Gastroesophageal sphincter (tissue), 4 donors: ENCODE data around the gene PHLDB2. TPM values are rescaled to one million over a fixed set of nuclear protein-coding genes. Genes with fewer than 3 reads are reported as not detected.

Source experiments
- ATAC-seq: fragments of 150-250 bp; one replicate; pipeline ENCODE4 v1.9.1; 2016; ENCODE audit warnings: mild to moderate bottlenecking, moderate library complexity
- H3K27ac ChIP-seq, 4 donors: fragments of 200-600 bp; sonication (generic) in 3 of 4; 1 replicate in 3 of 4; 2 replicates in 1 of 4; pipeline ENCODE4 v1.5.1; 2016 to 2019
- H3K27me3 ChIP-seq: fragments of 200-600 bp; sonication (generic); one replicate; pipeline ENCODE4 v1.5.1; 2019
- H3K36me3 ChIP-seq, 2 donors: fragments of 200-600 bp; sonication (generic); one replicate each; pipeline ENCODE4 v1.5.1; 2019; ENCODE audit warnings: control low read depth in 1 of 2
- H3K4me1 ChIP-seq, 3 donors: fragments of 200-600 bp; sonication (generic); 1 replicate in 2 of 3; 2 replicates in 1 of 3; pipeline ENCODE4 v1.5.1; 2016 to 2019; ENCODE audit warnings: control low read depth in 2 of 3
- H3K4me3 ChIP-seq, 2 donors: fragments of 200-600 bp; sonication (generic); one replicate each; pipeline ENCODE4 v1.5.1; 2019; ENCODE audit warnings: mild to moderate bottlenecking in 1 of 2, moderate library complexity in 1 of 2
- H3K9me3 ChIP-seq, 3 donors: fragments of 200-600 bp; sonication (generic); one replicate each; pipeline ENCODE4 v1.5.1; 2017 to 2019; ENCODE audit warnings: control low read depth in 2 of 3
- CTCF ChIP-seq, 4 experiments: fragments of 200-600 bp in 2 of 4; fragments of 450-650 bp in 2 of 4; sonication (generic) in 1 of 4; IDR thresholded peaks; one replicate each; pipeline ENCODE4 v1.5.1; 2017 to 2019; ENCODE audit warnings: antibody characterized with exemption in 4 of 4, mild to moderate bottlenecking in 2 of 4, moderate library complexity in 2 of 4
- EP300 ChIP-seq: sonication (generic); formaldehyde crosslinking; IDR thresholded peaks from one replicate; pipeline ENCODE4 v1.6.1; 2017; ENCODE audit warnings: antibody characterized with exemption, mild to moderate bottlenecking
- POLR2A ChIP-seq, 2 donors: fragments of 450-650 bp; IDR thresholded peaks; one replicate each; pipeline ENCODE4 v1.6.1; 2017; ENCODE audit warnings: antibody characterized with exemption in 2 of 2, mild to moderate bottlenecking in 2 of 2, moderate library complexity in 1 of 2
- POLR2AphosphoS5 ChIP-seq: sonication (generic); formaldehyde crosslinking; IDR thresholded peaks from one replicate; pipeline ENCODE4 v1.6.1; 2017; ENCODE audit warnings: antibody characterized with exemption
- WGBS, 2 donors: methylation state at CpG; one replicate each; pipeline ENCODE4 v1.1.5; 2018; ENCODE audit warnings: low coverage in 1 of 2; 5-methylcytosine and 5-hydroxymethylcytosine counted together
- total RNA-seq, 4 donors: library from RNA; depleted of rRNA; stranded (reverse); fragments of >200 nt; gene quantifications; one replicate each; pipeline ENCODE4 v1.1.0, GENCODE V29; 2016

Gene PHLDB2
- total RNA-seq, 4 donors from 2014 or later = 52.1 to 115 (median 77.4) TPM

GRCh38 chr3:111952086-111952485 is 93.0 kb downstream of the PHLDB2 start:
- no peak for TF ChIP-seq EP300
- no peak for TF ChIP-seq CTCF (IDR thresholded peaks at IDR 0.05)
- no peak for TF ChIP-seq POLR2A (IDR thresholded peaks at IDR 0.05)
- TF ChIP-seq POLR2AphosphoS5 = no peak
- Histone ChIP-seq H3K9me3 (no peaks in the 10 kb centered on the region), H3K4me1 (peaks cover 0 to 6% (median 0%) of the 10 kb centered on the region in 3 donors), H3K27ac (no peak overlapping the region), H3K36me3 (peaks cover 0 to 55% of the 10 kb centered on the region in 2 donors), H3K27me3 (no peaks in the 10 kb centered on the region), H3K4me3 (no peak overlapping the region)
- ATAC-seq = no peak
- WGBS, 2 donors = 86 to 100% methylated on average over 4 of the region's 5 CpGs

- no peak for ATAC-seq
- 91 to 93% methylated on average over 4 to 6 of the region's 6 CpGs for WGBS, 2 donors
- H3K27me3 ChIP-seq = no peaks in the 10 kb centered on the region
- no peak overlapping the region for H3K4me3 ChIP-seq
- H3K9me3 ChIP-seq = no peaks in the 10 kb centered on the region
- no peak overlapping the region for H3K27ac ChIP-seq
- peaks cover 0 to 57% of the 10 kb centered on the region in 2 donors for H3K36me3 ChIP-seq
- H3K4me1 ChIP-seq = no peaks in the 10 kb centered on the region
- no peak for TF ChIP-seq POLR2A (IDR thresholded peaks at IDR 0.05)
- TF ChIP-seq EP300 = no peak
- no peak for TF ChIP-seq POLR2AphosphoS5
- no peak for TF ChIP-seq CTCF (IDR thresholded peaks at IDR 0.05)
Measured at GRCh38 chr3:111952866-111953450, 93.9 kb downstream of the PHLDB2 start.

- Histone ChIP-seq H3K9me3 (no peaks in the 10 kb centered on the region), H3K27me3 (no peaks in the 10 kb centered on the region), H3K4me1 (no peaks in the 10 kb centered on the region), H3K4me3 (no peak overlapping the region), H3K27ac (no peak overlapping the region), H3K36me3 (peaks cover 0 to 54% of the 10 kb centered on the region in 2 donors)
- WGBS, 2 donors = 48 to 49% methylated on average over 4 to 6 of the region's 6 CpGs
- no peak for TF ChIP-seq EP300
- no peak for ATAC-seq
Measured at GRCh38 chr3:111954228-111954990, 95.3 kb downstream of the PHLDB2 start.

- Histone ChIP-seq H3K4me1 (no peaks in the 10 kb centered on the region), H3K36me3 (peaks cover 0 to 45% of the 10 kb centered on the region in 2 donors), H3K27ac (no peak overlapping the region), H3K9me3 (no peaks in the 10 kb centered on the region), H3K27me3 (no peaks in the 10 kb centered on the region), H3K4me3 (no peak overlapping the region)
- TF ChIP-seq POLR2AphosphoS5 (no peak), POLR2A (IDR thresholded peaks at IDR 0.05) (no peak), CTCF (IDR thresholded peaks at IDR 0.05) (no peak), EP300 (no peak)
- 100% methylated on average over 1 of the region's 1 CpG; no CpG with 5 or more reads in 1 of the 2 donors for WGBS, 2 donors
- no peak for ATAC-seq
Measured at GRCh38 chr3:111955876-111956275, 96.8 kb downstream of the PHLDB2 start.

GRCh38 chr3:111956449-111956848 is 97.4 kb downstream of the PHLDB2 start:
- no peaks in the 10 kb centered on the region for H3K27me3 ChIP-seq
- no peak for ATAC-seq
- H3K27ac ChIP-seq = no peak overlapping the region
- no peaks in the 10 kb centered on the region for H3K9me3 ChIP-seq
- TF ChIP-seq EP300 (no peak), CTCF (IDR thresholded peaks at IDR 0.05) (no peak), POLR2A (IDR thresholded peaks at IDR 0.05) (no peak), POLR2AphosphoS5 (no peak)
- WGBS, 2 donors = 89 to 90% methylated on average over 2 to 3 of the region's 3 CpGs
- peaks cover 0 to 45% of the 10 kb centered on the region in 2 donors for H3K36me3 ChIP-seq
- no peaks in the 10 kb centered on the region for H3K4me1 ChIP-seq
- H3K4me3 ChIP-seq = no peak overlapping the region
